ENCODE measurements around the gene ACTR2. TPM values are rescaled to one million over a fixed set of nuclear protein-coding genes. Genes with fewer than 3 reads are reported as not detected.
A peak's percentile ranks its signal among the peaks of the same experiment; 100 is the strongest.
"Not testable (repeated sequence)": the region's sequence is repeated elsewhere in the genome, so short reads cannot be mapped to it uniquely, and the experiment has no call there.

Gene ACTR2
- 218 TPM for total RNA-seq

- peak; percentile 98 for DNase-seq (ENCODE audit: low spot score)
These were observed at the start of gene ACTR2 for GRCh38 chr2:65227456-65228262. ACTR2 (plus strand) TSS chr2:65227831; CDS start chr2:65227910, 79 bp downstream.

- DNase-seq (ENCODE audit: low spot score) = no peak
These were observed 45.1 kb upstream of the ACTR2 start for GRCh38 chr2:65182570-65182969.

GRCh38 chr2:65183406-65183805 lies 44.2 kb upstream of the ACTR2 start:
- not testable (repeated sequence) for DNase-seq (ENCODE audit: low spot score)

GRCh38 chr2:65185012-65185411 lies 42.6 kb upstream of the ACTR2 start:
- no peak for DNase-seq (ENCODE audit: low spot score)

GRCh38 chr2:65186093-65186868 lies 41.4 kb upstream of the ACTR2 start:
- no peak for DNase-seq (ENCODE audit: low spot score)

GRCh38 chr2:65186872-65187851 lies 40.5 kb upstream of the ACTR2 start:
- peak; percentile 86 for DNase-seq (ENCODE audit: low spot score)

GRCh38 chr2:65193446-65193845 lies 34.2 kb upstream of the ACTR2 start:
- DNase-seq (ENCODE audit: low spot score) = no peak

- DNase-seq (ENCODE audit: low spot score) = no peak
These were observed 28.9 kb upstream of the ACTR2 start for GRCh38 chr2:65198737-65199136.

GRCh38 chr2:65199166-65199565 lies 28.5 kb upstream of the ACTR2 start:
- no peak for DNase-seq (ENCODE audit: low spot score)

- no peak for DNase-seq (ENCODE audit: low spot score)
These were observed 27.7 kb upstream of the ACTR2 start for GRCh38 chr2:65199891-65200290.

- DNase-seq (ENCODE audit: low spot score) = no peak
These were observed 23.0 kb upstream of the ACTR2 start for GRCh38 chr2:65204461-65205210.

GRCh38 chr2:65212115-65212514 lies 15.5 kb upstream of the ACTR2 start:
- DNase-seq (ENCODE audit: low spot score) = no peak

- no peak for DNase-seq (ENCODE audit: low spot score)
These were observed 15.0 kb upstream of the ACTR2 start for GRCh38 chr2:65212619-65213018.

- no peak for DNase-seq (ENCODE audit: low spot score)
These were observed 14.6 kb upstream of the ACTR2 start for GRCh38 chr2:65213035-65213434.

GRCh38 chr2:65214361-65214760 lies 13.3 kb upstream of the ACTR2 start:
- no peak for DNase-seq (ENCODE audit: low spot score)

GRCh38 chr2:65214843-65215242 lies 12.8 kb upstream of the ACTR2 start:
- DNase-seq (ENCODE audit: low spot score) = no peak

GRCh38 chr2:65215946-65216345 lies 11.7 kb upstream of the ACTR2 start:
- DNase-seq (ENCODE audit: low spot score) = no peak

GRCh38 chr2:65220432-65221131 lies 7.0 kb upstream of the ACTR2 start:
- no peak for DNase-seq (ENCODE audit: low spot score)

- DNase-seq (ENCODE audit: low spot score) = not testable (repeated sequence)
These were observed 6.4 kb upstream of the ACTR2 start for GRCh38 chr2:65221275-65221674.

GRCh38 chr2:65227020-65227455 lies 593 bp upstream of the ACTR2 start:
- peak; percentile 44 for DNase-seq (ENCODE audit: low spot score)
